HG03442 (cell line): ENCODE measurements around the gene CCDC152.
"Not testable (repeated sequence)": the region's sequence is repeated elsewhere in the genome, so short reads cannot be mapped to it uniquely, and the experiment has no call there.

ENCODE experiments used
- ATAC-seq: cut with Tn5 transposase; IDR thresholded peaks from one replicate; pipeline ENCODE4 v1.9.1; 2021; ENCODE audit warnings: mild to moderate bottlenecking, moderate library complexity; ENCODE audit not compliant: unreplicated experiment

The CCDC152 gene

DNA sequence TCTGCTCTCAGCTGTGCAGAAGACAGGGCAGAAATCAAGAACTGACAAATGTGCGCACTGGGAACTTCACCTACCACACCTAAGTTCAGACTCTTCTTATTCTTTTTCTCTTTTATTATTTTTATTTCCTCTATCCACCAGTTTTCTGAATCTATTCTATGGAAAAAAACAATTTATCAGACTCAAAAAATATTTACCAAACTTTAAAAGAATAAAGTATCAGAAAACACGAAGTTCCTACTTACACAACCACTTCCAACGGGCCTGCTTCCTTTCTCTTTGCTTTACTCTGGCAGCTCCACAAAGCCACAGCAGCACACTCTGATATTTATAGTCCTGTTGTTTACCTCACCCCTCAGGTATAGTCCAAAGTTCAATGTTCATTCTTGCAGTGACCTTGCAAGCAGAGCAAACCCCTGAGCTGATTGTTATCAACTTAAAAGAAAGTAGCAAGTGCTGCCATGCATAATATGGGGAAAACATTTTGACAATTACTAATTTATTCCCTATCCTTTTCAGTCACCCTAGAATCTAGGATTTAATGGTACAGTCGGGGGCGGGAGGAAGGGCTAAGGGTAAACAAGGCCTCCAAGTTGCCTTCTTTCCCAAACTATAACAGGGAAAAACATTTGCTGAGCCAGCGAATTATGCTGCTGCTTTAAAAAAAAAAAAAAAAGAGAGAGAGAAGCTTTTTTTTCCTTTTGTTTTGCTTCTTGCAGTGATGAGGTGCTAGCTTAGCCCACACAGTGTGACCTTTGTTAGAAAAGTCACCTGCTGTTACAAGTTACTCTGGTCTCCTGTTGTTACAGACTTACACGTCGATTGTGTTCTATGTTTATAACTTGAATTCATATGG lies 55.2 kb downstream of the CCDC152 start, which contains the start of gene SELENOP:
TSS of gene SELENOP (minus strand) at position 302 of the 856 bp plus-strand sequence. CDS start 3,539 bp downstream, outside the sequence.
- no peak for ATAC-seq

DNA sequence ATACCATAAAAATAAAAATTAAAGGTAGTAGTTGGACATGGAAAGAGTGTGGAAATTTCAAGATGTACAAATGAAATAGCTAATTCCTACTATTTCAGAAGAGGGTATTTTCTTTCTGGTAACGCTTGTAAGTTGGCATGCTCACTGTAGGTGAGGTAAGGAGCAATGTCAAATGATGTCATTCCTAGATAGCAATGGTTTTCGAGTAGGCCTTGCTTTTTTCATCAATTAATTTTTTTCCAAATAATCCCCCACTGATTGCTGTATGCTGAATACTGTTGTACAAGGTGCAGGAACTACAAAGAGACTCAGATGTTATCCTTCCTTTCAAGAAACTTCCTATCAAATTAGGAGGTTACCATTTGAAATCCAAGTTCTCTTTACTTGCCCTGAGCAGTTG lies 56.0 kb downstream of the CCDC152 start:
- no peak for ATAC-seq

DNA sequence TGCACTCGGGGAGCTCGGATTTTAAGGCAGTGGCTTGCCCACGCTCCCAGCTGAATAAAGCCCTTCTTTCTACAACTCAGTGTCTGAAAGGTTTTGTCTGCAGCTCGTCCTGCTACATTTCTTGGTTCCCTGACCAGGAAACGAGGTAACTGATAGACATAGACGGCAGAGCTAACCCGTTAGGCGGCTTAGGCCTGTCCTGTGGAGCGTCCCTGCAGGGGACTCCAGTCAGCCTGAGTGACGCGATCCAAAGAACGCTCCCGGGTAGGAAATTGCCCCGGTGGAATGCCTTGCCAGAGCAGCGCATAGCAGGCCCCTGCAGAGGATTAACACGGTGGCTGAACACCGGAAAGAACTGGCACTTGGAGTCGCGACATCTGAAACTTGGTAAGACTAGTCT lies 56.9 kb downstream of the CCDC152 start:
- no peak for ATAC-seq

DNA sequence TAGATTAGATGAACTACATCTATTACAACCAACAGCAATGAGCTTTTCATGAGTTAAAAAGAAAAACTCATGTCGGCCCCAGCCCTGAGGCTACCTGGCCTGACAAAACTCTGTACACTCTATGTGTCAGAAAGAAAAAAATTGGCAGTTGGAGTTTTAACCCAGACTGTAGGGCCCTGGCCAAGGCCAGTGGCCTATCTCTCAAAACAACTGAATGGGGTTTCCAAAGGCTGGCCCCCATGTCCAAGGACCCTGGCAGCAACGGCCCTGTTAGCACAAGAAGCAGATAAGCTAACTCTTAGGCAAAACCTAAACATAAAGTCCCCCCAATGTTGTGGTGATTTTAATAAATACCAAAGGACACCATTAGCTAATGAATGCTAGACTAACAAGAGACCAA lies 59.9 kb downstream of the CCDC152 start:
- ATAC-seq: not testable (repeated sequence)

DNA sequence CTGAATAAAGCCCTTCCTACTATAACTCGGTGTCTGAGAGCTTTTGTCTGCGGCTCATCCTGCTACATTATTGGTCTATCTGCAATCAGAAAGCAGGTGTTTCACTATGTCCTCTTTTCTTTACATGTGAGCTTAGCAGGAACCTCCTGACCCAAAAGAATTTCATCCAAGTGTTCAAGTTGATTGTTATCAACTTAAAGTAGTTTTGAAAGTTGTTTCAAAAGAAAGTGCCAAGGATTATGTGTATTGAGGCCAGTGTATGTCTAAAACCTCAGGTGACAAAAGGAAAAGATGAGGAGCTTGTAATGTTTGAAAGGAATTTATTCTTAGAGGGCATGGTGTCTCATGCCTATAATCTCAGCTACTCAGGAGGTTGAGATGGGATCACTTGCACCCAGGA lies 63.1 kb downstream of the CCDC152 start:
- ATAC-seq: no peak

DNA sequence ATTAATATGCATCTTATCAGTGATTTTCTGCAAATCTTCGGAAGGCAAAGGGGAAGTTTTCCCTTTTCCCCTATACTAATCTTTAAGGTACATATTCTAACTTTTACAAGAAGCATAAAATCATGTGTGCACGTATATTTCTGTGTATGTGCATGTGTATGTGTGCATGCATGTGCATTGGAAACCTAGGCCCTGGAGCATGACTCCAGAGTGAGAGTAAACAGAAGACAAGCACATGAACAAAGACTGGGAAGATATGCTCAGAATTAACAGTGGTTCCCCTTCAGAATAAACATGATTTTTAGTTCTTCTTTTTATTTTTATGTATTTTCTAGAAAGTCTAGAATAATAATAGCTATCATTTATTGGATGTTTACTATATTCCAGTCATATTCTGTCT lies 65.9 kb downstream of the CCDC152 start:
- ATAC-seq: no peak

DNA sequence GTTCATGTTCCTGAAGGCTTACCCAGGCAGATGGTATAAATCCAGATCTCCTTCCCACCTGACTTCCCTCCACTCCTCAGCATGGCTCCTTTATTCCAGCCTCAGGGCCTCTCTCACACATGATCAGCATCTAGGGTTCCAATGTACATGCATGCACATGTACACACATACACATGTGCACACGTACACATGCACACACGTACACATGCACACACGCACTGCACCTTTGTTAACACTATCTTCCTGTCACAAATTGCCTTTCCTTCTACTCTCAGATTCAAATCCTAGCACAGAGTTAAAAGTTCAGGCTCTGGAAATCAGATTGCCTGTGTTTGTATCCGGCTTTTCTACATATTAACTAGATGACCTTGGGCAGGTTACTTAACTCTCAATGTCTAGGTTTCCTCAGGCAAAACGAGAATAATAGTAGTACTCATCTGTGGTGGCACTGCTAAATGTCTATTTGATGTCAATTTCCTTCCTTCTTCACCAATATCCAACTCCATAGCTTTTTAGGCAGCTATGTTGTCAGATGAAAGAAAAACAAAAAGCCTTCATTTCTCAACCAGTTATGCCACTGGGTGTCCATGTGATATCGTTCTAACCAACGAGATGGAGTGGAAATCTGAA lies 67.8 kb downstream of the CCDC152 start:
- no peak for ATAC-seq

DNA sequence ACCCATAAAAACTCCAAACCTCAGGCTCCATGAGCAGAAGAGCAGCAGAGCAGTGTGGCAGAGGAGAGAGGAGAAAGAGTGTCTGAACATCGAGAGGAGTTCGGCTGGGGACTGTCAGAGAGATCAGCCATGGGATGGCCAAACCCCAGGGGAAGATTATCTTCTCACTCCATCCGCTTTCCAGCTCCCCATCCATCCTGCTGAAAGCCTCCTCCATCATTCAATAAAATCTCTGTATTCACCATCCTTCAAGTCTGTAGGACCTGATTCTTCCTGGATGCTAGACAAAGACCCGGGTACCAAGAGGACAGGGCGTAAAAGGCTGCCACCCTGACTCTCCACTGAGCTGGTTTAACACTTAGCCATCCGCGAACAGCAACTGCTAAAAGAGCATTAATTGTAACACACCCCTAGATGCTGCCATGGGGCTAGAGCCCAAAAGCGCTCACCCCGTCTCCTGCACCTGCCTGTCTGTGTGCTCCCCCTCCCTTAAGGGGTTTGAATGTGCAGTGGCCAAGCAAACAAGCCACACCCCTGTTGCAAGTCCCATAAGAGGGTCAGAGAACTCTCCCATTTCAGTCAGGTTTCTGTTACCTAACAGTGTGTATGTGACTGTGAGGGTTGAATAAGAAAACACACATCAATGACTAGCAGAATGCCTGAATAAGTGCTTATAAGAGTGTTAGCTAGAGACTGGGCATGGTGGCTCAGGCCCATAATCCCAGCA lies 69.0 kb downstream of the CCDC152 start:
- ATAC-seq: no peak

DNA sequence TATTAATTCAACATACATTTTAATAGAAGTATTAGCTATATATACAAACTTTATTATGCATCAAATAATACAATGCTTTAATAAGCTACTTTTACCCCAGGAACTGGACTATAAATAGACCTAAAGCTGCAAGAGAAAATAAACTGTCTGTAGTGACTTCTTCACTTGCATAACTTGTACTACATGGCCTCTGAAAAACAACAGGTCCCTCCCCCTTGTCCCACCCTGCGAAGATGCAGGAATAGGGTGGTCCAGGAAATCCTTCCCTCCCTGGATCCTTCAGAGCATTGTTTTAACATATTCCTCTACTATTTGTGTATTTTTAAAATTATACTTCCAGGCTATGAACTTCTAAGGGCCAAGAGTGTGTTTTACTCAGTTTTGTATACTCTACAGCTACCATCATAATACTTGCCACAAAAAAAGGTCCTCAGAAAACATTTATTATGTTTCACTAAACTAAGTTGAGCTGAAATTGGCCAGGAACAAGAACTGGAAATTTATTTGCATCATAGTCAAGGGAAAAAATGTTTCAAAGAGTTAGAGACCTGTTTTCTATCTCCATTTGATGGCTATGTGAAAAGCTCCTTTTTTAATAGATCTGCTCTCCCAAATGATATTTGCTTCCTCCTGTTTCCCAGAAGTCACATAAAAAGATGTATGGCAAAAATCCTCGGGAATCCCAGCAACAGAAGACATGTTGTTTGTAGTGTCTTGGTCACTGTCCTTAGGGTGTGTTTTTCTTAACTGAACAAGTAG lies 70.3 kb downstream of the CCDC152 start:
- ATAC-seq: no peak

DNA sequence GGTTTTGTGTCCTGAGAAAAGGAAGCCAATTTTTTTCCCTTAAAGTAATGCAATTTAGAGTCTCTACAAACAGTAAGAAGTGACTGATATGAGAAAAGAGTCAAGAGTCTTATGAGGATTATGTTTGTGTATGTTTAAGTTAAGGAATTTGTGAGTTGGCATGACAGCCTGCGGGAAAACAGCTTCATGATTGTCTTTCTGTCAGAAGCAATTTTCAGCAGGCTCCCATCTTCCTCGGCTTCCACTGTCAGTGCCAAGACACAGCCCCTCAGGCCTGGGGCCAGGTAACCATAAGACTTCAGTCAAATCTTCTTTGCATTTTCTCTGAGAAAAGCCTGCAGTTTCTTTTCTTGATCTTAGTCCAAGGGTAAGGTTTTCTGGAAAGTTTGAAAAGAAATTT lies 72.1 kb downstream of the CCDC152 start:
- no peak for ATAC-seq

DNA sequence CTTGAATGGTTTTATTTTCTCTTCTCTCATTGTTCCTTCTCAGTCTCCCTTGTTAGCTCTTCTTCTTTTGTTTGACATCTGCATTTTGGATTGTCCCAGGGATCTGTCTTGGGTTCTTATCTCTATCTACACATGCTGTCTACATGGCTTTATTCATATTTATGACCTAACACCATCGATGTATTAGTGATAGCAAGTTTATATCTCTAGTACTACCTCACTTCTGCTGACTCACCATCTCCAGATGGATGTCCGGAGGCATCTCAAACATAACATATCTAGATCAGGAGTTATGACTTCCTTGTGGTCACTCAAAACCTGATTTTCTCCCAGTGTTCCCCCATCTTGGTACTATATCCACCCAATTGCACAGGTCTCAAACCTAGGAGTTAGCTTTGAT lies 74.3 kb downstream of the CCDC152 start:
- ATAC-seq: no peak

DNA sequence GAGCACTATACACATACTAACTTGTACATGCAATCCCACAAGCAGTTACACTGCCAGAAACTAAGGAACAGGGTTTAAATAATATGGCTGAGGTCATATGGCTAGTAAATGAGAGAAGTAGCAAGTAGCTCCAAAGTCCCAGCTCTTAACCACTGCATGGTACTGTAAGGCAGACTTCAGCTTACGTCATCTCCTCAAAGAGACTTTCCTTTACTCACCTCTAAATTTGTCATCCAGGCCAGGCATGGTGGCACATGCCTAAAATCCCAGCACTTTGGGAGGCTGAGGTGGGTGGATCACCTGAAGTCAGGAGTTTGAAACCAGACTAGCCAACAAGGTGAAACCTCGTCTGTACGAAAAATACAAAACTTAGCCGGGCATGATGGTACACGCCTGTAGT lies 75.4 kb downstream of the CCDC152 start:
- no peak for ATAC-seq

DNA sequence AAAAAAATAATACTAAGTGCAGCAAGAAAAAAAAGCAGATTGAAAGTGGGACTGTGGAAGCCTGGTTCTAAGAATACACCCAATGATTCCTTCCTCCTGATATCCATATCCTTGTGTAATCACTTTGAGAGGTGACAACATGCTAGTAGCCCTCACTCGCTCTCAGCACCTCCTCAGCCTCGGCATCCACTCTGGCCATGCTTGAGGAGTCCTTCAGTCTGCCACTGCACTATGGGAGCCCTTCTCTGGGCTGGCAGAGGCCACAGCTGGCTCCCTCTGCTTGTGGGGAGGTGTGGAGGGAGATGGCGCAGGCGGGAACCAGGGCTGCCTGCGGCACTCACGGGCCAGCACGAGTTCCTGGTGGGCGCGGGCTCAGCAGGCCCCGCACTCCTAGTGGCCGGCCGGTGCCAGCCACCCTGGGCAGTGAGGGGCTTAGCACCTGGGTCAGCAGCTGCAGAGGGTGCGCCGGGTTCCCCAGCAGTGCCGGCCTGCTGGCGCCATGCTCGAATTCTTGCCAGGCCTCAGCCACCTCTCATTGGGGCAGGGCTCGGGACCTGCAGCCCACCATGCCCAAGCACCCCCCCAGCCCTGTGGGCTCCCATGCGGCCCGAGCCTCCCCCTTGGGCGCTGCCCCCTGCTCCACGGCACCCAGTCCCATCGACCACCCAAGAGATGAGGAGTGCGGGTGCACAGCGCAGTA lies 79.6 kb downstream of the CCDC152 start:
- ATAC-seq: no peak

DNA sequence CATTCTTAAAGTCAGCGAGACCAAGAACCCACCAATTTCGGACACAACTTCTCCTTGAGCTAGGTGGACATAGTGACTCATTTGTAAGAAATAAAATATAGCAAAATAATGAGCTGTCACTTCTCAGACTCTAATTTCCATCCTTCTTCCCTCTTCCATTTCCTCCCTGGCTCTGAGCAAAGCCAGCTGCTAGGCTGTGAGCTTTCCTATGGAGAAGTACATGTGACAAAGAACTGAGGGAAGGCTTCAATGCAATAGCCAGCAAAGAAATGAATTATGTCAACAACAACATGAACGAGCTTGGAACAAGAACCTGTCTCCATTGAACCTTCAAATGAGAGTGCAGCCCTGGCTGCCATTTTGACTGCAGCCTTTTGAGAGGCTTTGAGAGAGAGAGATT lies 81.0 kb downstream of the CCDC152 start:
- no peak for ATAC-seq

DNA sequence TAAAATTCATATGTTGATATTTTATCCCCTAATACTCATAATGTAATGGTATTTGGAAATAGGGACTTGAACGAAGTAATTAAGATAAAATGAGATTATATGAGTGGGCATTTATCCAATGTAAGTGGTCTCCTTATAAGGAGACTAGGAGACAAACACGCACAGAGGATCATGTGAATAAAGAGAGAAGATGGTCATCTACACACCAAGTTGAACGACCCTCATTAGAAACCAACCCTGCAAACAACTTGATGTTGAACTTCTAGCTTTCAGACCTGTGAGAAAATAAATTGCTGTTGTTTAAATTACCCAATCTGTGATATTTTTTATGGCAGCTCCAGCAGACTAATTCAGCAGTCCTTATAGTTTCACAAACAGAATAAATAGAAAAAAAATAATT lies 82.6 kb downstream of the CCDC152 start:
- ATAC-seq: no peak

DNA sequence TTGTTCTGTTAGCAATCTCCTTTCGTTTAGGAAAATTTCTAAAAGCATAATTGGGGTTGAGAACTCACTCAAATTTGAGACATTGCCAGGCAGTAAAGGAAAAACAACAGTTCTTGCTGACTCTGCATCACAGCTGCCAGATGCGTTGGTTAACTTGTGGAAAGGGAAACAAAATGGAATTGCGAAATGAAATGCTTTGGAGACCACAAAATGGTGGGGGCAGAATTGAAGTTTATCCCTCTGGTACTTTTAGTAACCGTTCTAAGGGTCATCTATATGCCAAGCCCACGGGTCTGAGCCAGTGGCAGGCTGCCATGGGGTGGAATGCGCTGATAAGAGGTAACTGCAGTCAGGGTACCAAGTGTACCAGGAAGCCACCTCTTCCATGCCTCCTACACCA lies 83.7 kb downstream of the CCDC152 start:
- no peak for ATAC-seq

DNA sequence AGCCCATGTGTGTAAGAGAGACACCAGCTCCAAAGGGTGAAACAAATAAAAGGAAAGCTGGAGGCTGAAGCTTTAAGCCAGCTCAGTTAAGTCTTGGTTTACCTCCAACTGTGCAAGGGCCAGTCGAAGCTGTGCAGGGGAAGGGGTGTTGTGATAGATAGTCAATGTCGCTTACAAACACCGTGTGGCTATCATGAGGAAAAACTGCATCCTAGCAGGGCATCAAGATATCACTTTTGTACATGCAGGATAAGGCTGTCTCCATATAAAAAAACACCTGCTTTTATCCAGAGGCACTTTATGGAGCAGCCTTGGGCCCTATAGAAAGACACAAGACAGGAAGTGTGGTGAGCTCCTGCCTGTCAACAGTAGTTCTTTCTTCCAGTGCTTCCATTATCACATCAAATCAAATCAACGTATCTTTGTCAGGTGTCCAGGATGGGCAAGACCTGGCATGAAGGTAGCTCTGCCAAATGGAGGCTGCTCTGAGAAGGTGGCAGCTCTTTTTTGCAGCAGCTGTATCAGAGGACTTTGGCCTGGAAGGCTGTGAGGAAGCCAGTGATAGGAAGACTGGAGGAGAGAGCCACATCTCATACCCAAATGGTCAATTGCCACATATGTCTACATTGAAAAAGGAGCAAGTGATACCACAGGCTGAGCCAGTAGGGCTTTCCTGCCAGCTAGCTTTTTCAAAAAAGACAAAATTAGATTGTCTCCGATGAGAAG lies 84.4 kb downstream of the CCDC152 start:
- no peak for ATAC-seq

DNA sequence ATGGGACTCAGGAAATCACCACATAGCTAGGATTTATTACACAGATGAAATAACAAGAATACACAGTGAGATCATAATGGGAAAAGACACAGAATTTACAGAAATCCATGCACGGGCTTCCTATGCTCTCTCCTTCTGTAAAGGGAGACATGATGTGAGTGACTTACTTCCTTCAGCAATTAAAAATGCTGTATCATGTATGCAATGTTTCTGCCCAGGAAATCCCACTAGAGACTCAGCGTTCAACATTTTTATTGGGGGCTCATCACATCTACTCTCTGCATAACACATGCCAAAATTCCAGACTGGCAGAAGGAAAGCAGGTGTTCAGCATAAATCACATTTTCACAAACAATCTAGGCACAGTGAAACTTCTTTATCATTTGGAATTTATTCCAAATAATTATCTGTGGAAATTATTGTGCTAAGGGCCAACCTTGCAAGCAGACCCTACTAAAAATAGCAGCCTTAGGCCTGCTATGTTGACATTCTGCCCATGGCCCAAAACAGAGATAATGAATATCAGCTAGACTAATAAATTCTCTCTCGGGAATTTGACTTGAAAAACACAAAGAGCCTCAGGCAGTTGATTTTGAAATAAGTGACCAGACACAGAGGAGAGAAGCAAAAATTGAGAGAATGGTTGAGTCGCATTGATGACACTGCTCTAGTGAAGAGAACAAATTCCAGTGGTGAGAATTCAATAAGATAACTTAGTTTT lies 86.5 kb downstream of the CCDC152 start:
- no peak for ATAC-seq

DNA sequence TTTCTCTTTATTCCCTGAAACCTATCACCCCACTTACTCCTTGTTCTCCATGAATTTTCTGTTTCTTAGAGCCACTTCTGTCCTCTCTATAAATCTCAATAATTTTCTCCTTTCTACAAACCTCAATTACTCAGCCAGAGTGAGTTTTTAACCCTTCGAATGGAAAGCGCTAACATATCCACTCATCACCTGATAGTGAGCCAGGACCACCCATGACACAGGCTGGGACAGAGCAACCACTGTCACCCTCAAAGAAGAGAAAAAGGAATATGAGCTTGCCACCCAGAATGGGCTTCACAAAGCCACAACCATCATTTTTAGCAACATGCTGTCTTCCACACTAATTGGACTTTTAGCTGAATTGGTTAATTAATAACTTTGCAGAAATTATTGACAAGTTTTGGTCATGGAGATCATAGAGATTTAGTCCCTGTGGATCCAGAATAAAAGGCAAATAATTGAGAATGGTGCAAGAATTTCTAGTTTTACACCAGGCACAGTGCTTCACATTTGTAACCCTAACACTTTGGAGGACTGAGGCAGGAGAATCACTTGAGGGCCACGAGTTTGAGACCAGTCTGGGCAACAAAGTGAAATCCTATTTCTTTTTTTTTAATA lies 87.2 kb downstream of the CCDC152 start:
- ATAC-seq: no peak
